ENCODE measurements around the gene SLC10A7.

DNA sequence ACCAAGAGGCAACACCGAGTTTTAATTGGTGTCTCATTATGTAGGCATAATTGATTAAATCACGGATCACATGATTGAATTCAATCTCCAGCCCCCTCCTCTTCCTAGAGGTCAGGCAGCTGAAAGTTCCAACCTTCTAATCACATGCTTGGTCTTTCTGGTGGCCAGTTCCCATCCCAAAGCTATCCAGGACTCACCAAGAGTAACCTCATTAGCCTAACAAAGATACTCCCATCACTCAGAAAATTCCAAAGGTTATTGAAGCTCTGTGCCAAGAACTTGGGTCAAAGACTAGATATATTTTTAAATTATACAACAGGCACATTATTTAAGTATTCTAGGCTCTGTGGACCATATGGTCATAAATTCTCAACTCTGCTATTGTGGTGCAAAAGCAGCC is 65.1 kb downstream of the SLC10A7 start:
- TF ChIP-seq, protein P1, sequence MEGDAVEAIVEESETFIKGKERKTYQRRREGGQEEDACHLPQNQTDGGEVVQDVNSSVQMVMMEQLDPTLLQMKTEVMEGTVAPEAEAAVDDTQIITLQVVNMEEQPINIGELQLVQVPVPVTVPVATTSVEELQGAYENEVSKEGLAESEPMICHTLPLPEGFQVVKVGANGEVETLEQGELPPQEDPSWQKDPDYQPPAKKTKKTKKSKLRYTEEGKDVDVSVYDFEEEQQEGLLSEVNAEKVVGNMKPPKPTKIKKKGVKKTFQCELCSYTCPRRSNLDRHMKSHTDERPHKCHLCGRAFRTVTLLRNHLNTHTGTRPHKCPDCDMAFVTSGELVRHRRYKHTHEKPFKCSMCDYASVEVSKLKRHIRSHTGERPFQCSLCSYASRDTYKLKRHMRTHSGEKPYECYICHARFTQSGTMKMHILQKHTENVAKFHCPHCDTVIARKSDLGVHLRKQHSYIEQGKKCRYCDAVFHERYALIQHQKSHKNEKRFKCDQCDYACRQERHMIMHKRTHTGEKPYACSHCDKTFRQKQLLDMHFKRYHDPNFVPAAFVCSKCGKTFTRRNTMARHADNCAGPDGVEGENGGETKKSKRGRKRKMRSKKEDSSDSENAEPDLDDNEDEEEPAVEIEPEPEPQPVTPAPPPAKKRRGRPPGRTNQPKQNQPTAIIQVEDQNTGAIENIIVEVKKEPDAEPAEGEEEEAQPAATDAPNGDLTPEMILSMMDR (optimal IDR thresholded peaks at IDR 0.05 in 1 of 3, IDR thresholded peaks at IDR 0.05 in 1 of 3, conservative IDR thresholded peaks at IDR 0.05 in 1 of 3; ENCODE audit: extremely low read depth in 1 of 3, insufficient read depth in 2 of 3, low read length in 3 of 3) = no peak
- TF ChIP-seq EZH2 (IDR thresholded peaks at IDR 0.05; ENCODE audit: low read length) = no peak

Data from keratinocyte (primary cell).